Stimulated activated CD8-positive, alpha-beta memory T cell treated with anti-CD3 and anti-CD28 coated beads, Interleukin-15, amount 100 ng/mL, for 24 hours (primary cell): ENCODE measurements around the gene SERGEF.

Source experiments
- DNase-seq: peaks from one replicate; pipeline ENCODE4 v3.0.0-alpha.2; 2020; ENCODE audit warnings: low read depth

SERGEF gene

DNA sequence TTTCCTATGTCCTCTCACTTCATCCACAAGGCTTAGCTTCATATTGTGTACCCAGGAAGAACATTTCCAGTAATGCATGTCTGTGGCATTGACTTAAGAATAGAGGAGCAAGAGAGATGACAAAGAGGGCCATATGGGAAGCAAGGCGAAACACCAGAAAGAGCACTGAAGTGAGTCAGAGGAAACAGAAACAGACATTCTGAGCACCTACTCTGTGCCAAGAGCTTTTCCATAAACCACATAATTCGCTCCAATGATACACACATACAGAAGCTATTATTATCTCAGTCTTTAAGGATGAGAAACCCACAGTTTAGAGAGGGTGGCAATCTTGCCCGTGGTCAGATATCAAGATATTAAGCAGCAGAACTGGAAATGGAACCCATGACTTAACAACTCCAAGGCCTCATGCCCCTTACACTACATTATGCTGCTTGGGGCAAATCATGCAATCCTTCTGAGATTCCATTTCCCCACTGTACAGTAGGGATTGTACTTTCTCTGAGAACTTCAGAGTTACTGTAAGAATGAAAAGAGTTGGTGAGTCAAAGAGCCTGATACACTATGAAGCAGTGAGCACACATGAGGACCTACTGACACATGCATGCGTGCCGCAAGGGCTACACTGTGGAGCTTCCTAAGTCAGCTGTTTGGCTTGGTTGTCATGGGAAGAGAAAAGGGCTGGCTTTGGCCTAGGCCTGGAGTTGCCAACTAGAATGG is 151.7 kb downstream of the SERGEF start:
- DNase-seq: no peak

DNA sequence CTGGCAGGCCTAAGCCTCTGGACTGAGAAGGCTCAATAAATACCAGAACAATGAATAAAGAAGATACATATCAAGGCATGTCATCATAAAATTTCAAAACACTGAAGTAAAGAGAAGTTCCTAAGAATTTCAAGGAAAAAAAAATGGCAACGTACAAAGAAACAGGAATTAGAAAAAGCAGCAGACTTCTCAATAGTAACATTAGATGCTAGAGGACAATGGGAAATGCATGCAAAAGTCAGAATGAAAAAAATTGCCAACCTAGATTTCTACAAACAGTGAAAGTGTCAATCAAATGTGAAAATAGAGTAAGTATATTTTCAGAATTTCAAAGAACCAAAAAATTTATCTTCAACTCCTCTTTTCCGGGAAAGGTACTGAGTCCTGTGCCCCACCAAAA is 153.3 kb downstream of the SERGEF start:
- DNase-seq: no peak

DNA sequence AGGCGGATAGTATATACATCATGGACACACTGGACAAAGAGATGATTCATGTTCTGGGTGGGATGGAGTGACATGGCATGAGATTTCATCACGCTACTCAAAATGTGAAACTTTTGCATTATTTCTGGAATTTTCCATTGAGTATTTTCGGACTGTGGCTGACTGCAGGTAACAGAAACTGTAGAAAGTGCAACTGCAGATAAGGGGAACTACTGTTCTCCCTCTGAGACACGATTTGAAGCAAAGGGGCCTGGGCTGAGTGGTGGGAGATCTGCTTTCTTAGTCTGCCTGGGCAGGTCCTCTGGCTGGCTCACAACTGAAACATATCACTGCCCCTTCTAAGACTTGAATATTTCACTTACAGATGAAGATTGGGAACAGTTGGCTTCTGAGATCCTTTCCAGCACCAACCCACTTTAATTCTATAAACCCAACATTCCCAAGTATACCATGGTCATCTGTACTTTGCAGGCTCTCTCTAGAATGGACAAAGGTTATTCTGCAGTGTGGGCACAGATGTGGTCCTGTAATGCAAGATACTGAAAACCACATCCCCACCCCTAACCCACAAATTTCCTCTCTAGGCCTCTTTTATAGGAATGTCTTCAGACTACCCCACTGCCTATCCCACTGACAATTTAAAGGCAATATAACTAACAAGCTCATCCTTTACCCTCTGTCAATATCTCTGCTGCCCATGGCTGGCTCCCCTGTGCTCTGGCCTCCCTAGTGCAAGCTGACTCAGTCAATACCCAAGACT is 157.1 kb downstream of the SERGEF start:
- no peak for DNase-seq

DNA sequence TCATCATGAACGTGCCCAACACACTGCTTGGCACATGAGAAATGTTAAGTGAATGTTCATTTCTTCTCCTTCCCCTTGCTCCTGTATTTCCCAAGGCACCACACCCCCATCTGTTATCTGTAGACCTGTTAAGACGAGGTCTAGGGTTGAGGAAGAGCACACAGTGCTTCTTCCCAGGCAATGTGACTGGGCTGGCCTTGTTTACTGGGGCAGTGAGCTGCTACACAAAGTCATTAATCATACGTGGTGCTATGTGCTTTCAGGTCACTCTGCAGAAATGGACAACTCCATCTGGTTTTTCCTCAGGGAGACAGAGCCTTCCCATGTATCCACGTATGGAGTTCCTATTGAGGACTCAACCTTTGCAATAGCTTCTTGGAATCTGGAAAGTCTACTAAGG is 159.6 kb downstream of the SERGEF start:
- no peak for DNase-seq

DNA sequence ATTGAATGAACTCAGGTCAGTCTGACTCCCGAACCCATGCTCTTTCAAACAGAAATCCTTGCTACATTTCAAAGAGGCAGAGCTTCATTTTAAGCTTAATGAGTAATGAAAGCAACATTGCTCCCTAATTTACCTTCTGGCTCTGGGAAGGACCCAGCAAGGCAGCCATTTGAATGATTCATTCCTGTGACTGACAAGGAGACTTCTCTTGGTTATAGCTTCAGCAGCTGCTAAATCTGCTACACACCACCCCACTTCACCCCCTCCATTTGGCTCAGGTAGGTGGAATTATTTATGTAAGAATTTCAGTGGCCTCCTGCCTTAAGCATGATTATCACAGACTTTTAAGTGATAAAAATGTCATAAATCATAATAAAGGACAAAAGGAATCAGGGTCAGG is 160.6 kb downstream of the SERGEF start:
- DNase-seq: no peak

DNA sequence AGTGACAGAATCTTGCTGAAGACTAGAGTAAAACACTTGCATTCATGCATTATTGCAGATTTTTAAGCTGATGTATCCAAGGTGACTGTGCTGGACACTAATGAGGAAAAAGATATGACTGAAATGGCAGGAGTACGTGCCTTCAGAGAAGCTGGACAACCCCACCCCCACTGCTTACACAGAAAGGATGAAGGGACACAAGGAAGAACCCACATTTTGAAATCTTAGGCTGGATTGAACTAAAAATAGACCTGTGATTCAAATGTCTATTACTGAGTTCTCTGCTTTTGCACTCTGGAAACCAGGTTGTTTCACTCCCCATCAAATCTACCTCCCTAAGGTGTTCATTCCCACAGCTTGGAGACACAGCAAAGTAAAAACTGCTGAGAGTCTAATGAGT is 161.2 kb downstream of the SERGEF start:
- DNase-seq: no peak

DNA sequence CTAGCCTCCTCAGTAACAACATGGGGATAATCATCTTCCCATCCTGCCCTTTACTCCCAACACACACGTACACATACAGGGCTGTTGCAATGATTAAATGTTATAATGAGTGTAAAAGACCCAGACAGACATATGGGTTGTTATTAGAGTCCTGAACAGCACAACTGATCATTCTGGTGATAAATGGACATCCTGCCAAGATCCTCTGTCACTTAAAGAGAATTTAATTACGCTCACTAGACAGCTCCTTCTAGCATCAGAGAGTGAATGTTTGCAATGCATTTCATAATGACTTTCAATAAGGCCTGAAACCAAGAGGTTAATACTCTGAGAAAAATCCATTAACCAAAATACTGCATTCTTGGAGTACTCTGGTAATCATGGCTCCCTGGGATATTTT is 162.5 kb downstream of the SERGEF start:
- DNase-seq: no peak

DNA sequence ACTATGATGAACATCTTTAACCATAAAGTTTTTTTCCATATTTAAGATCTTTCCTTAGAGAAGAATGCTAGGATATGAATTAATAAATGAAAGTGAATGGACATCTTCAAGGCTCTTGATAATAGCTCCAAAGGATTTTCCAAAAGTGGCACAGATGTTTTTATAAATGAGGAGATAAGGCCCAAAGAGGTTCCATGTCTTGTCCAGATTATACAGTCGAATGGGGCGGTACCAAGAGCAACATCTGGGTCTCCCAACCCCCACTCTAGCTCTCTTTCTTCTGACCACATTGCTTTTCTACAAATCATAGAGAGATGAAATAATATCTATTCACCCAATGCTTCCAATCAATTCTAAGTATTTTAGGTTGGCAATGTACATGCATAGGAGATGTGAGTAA is 164.1 kb downstream of the SERGEF start:
- no peak for DNase-seq

DNA sequence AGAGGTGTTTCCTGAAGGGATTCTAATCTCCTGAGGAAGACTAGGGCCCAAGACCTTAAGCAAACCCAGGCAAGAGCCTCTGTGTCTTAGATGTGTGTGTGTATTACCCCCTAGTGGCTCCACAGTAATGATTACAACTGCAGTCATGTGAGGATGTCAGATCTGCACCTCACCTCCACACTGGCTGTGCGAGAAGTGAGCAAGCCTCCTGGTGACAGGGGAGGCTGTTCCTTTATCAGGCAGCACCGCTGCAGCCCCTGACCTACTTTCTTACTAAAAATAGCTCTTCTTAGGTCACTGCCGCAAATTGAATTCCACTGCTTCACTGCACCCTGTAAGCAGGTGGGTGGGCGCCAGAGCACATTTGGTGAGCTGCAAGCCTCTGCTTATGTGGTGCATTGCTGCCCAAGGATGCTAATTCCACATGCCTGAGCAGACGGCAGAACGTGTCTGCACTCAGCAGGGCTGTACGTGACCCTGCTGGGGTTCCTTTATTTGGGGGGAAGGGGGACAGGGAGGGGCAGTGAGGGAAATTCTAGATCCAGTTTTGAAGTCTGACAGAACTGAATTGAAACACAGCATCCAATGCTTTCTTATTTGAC is 165.9 kb downstream of the SERGEF start:
- DNase-seq: no peak

DNA sequence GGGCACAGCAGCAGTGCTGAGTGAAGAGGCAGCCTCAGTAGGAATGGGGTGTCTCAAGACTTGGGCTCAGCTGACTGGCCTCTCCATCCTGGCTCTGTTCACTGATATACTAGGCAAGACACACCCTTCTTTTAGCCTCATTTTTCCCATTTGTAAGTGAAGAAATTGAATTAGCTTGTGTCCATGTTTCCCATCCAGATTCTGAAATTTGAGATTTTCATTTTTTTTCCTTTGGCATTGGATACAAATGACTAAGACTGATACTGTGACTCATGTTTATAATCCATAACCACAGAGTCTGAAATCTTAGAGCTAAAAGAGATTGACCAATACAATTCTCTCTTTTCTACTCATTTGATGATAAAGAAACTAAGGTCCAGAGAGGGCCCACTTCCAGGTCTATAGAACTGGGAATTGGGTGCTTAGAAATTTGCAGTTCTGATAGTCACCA is 167.4 kb downstream of the SERGEF start:
- no peak for DNase-seq

DNA sequence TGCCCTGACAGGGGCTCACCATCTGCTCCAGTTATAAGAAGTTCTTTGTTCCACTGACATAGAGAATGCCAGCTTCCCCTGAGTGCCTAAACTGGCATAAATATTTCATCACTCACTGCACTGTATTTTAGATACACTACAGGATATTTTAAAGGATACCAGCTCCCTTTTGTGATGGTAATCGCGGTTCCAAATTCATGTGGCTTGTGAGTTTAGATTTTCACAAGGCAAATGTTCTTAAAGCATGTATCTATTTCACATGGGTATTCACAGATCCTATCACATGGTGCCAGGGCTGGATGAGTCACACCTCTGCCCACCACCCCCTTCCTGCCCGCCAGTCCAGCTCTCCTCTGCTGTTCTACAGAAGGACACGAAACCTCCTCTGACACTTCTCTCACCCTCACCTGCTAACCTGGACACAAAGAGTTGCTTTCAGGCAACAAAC is 172.7 kb downstream of the SERGEF start:
- DNase-seq: no peak

DNA sequence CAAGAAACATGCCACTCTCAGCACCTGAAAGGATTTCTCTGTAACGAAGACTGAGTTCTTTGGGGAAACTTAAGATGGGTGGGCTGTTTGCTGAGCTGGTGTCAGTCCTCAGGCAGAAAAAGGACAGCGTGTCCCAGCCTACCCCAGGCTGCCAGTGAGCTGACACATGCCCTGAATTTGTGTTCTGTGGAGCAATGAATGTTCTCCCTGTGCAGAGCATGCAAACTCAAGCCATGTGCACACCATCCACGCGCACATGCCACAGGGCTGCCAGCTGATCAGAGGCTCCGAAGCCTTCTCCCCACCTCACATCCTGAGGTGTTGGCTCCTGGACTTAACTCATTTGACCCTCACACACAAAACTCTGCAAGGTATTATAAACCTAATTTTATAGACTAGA is 173.4 kb downstream of the SERGEF start:
- DNase-seq: no peak

DNA sequence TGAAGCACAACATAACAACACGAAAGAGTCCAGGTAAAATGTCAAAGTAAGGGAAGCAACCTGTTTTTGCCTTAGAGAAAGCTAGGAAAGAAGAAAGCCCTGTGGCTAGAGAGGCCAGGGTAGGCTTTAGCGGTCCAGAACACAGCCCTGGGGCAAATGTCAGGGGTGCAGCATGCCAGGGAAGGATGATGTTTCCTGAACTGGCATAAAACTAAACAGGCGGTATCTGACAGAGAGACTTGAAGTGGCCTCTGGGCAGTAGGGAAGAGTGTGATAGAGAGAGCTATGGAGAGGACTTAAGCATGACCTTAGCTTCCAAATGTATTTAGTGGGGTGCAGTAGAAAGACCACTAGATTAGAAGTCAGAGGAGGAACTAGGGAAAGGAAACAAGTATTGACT is 174.7 kb downstream of the SERGEF start:
- DNase-seq: no peak

DNA sequence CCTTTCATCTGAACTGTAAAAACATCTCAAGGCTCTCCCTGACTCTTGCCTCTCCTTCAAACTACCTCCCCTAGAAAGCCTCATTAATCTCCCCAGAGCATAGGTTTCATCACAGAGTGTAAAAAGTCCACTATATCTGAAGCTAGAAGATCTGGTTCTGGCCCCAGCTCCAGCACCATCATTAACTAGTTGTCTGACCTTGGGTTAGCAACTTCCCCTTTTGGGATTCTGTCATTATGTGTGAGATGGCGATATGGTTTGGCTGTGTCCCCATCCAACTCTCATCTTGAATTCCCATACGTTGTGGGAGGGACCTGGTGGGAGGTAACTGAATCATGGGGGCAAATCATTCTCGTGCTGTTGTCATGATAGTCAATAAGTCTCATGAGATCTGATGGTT is 181.0 kb downstream of the SERGEF start:
- no peak for DNase-seq

DNA sequence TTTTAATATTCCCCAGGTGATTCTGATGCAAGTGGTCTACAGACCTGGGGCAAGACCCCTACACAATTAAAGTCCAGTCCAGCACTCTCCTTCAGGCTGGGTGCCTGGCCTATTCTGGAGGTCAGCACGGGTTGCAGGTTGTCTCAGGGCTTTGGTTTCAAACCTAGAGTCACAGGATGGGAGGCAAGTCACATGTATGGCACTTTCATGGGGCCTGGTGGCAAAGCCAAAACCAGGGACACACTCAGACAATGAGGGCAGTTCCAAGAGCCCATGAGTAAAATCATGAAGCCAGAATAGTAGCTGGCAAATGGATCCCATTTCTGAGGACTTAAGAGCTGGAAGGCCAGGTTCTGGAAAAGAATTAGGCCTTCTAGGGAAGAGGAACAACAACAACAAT is 181.6 kb downstream of the SERGEF start:
- no peak for DNase-seq

DNA sequence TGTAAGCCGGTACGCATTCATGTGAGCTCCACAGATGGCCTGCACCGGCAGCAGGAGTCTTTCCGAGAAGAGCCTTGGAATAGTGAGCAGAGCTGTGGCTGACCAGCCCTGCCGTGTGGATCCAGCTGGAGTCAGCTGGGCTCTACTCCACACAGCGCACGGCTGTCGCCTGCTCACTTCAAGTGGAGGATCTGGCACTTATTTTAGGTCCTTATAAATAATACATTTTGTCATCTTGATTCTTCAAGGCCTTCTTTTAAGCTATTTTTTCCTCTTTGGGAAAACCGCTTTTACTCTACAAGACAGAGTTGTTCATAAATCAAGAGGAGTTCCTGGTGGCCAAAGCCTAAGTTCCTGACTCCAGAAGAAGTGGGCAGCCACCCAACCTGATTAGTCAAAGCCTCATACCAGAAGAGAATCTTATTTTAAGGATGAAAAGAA is 184.5 kb downstream of the SERGEF start:
- no peak for DNase-seq

DNA sequence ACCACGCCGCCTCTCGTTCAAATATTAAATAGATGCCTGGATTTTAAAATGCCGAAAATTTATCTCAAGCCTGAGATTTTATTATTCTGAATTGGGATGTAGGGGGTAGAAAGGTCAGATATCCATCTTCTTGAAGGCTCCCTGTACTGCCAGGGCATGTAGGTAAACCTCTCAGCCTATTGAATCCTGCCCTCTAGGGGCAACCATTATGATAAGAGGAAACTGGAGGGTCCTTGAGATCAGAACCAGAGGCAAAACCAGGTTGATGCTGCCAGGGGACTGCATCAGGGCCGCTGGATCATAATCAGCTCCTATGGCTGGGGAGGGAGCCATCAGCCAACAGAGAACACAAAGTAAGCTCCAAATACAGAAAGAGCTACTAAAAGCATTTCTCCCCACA is 185.8 kb downstream of the SERGEF start:
- DNase-seq: no peak

DNA sequence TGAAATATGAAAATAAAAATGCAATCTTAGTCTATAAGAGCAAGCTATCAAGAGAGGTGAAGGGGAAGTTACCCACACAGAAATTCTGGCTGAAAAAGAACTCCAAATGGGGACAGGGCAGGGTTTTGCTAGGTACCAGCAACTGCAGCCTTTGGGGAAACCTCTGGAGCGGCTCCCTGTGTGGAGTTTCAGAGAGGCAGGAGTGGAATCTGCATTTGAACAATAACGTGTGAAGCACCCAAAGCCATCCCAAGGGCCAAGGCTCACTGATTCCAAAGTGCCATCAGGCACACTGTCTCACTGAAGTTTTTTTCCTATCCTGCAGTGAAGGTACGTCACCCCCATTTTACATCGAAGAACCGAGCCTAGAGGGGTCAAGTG is 190.5 kb downstream of the SERGEF start:
- DNase-seq: no peak

DNA sequence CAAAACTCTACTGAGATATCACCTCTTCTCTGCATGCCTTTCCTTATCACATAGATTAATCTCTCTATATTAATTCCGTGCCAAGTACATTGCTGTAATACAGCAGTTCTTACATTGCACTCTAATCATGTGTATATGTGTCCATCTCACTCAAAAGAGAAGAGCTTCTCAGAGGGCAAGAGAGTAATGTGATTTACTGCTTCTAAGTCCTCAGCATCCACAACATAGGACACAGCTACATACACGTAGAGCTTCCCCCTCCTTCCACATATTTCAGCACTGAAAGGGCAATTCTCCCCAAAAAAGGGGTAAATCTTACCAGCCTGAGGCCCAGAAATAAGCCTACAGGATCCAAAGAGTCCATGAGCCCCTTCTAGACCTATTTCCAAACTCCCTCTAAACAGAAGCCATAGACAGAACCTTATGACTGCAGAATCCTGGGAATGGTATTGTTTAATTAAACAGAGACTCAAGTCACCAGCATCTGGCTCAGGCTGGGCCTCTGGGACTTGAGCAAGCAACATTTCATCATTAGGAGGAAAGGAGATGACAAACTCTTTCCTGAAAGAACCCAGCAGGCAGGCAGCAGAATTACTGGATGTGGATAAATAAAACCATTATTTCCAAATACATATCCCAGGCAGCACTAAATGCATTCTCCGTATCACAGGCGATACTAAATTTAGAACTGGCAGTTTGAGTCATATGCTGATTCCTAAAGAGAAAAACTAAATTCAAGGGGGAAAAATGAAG is 191.0 kb downstream of the SERGEF start:
- DNase-seq: no peak

DNA sequence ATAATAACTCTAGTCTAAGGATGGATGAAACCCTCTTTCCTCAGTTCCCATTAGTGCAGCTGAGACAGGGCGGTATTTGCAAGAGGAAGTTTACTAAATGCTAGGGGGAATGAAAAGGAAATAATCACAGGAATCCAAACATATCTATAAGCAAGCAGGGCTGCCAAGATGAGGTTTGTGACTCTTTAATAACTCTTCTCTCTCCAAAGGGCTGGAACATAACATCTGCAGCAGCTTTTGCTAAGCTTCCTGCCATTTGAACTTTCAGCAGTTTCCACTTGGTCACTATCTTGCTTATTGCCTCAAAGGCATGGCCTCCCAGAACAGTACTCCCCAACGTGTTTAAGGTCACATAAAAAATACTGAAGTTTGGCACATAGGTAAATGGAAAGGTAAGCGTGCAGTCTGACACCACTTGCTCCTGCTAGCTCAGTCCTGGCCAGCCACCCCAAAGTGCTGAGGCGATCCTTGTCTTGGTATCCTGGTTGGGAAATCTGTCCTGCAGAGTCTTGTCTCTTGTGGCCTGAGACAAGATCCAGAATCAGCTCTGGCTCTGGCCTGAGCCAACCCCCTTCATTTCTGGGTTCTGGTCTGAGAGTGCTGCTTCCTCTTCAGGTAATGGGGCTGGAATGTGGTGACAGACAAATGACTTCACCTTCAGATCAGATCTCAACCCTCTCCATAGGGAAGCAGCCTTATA is 196.5 kb downstream of the SERGEF start:
- DNase-seq: no peak

DNA sequence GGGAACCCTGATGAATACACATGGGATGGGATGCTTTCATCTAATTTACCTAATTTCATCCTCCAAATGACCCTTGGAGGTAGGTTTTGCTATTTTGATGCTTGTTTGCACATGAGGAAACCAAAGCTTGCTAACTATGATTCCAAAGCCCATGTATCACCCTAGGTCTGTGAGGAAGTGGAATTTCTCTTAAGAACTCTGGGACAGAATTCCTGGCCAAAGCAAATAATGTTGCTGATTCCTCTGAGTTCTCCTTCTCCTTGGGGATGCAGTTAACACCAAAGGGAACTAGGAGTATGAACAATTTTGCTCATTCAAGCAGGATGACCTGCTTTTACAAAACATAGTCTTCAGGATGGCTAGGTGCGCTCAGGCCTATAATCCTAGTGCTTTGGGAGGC is 198.3 kb downstream of the SERGEF start:
- no peak for DNase-seq
